ENCODE data around the gene BCS1L.

DNA sequence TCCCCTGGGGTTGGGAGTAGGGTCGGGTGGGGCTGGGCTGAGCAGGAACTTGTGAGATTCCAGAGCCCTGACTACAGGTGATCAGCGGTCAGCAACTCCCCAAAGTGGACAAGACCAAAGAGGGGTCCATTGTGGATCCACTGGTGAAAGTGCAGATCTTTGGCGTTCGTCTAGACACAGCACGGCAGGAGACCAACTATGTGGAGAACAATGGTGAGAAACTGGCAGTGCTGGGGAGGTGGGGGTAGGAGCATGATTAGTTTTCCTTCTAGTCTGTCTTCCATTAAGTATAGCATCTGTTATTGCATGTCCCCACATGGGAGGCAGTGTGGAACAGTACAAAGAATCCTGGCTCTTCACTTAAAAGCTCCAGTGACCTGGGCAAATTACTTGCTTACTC lies 23.8 kb upstream of the BCS1L start:
- TF ChIP-seq, protein P1, sequence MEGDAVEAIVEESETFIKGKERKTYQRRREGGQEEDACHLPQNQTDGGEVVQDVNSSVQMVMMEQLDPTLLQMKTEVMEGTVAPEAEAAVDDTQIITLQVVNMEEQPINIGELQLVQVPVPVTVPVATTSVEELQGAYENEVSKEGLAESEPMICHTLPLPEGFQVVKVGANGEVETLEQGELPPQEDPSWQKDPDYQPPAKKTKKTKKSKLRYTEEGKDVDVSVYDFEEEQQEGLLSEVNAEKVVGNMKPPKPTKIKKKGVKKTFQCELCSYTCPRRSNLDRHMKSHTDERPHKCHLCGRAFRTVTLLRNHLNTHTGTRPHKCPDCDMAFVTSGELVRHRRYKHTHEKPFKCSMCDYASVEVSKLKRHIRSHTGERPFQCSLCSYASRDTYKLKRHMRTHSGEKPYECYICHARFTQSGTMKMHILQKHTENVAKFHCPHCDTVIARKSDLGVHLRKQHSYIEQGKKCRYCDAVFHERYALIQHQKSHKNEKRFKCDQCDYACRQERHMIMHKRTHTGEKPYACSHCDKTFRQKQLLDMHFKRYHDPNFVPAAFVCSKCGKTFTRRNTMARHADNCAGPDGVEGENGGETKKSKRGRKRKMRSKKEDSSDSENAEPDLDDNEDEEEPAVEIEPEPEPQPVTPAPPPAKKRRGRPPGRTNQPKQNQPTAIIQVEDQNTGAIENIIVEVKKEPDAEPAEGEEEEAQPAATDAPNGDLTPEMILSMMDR (IDR thresholded peaks at IDR 0.05; ENCODE audit: insufficient read depth, low read length), result no peak
- no peak for TF ChIP-seq POLR2AphosphoS5 (IDR thresholded peaks at IDR 0.05; ENCODE audit: low read depth)
- no peak for TF ChIP-seq SPI1 (IDR thresholded peaks at IDR 0.05; ENCODE audit: borderline replicate concordance, low read depth)

All from HL-60 (cell line).